B cell (primary cell): ENCODE measurements around the gene RGS7BP.

Experiments
- EZH2 ChIP-seq: IDR thresholded peaks from 2 replicates; pipeline ENCODE4 v1.6.1; 2012; ENCODE audit warnings: borderline replicate concordance, low read depth, mild to moderate bottlenecking, moderate library complexity, low read length; ENCODE audit not compliant: insufficient read depth, poor library complexity, severe bottlenecking
- TF ChIP-seq, protein P1 (sequence below): fragments of 200-600 bp; IDR thresholded peaks from one replicate; pipeline ENCODE4 v1.8.0; 2022; ENCODE audit warnings: antibody characterized with exemption, mild to moderate bottlenecking

DNA sequence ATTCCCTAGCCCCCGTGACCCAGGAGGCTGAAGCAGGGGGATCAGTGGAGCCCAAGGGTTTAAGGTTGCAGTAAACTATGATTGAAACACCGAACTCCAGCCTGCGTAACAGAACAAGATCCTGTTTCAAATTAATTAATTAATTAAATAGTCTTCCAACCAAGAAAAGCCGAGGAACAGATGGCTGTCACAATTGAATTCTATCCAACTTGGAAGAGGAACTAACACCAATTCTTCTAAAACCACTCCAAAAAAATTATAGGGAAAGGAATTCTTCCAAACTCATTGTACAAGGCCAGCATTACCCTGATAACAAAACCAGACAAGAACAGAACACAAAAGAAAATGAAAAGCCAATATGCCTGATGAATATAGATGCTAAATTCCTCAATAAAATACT is 43.4 kb upstream of the RGS7BP start:
- TF ChIP-seq, protein P1, sequence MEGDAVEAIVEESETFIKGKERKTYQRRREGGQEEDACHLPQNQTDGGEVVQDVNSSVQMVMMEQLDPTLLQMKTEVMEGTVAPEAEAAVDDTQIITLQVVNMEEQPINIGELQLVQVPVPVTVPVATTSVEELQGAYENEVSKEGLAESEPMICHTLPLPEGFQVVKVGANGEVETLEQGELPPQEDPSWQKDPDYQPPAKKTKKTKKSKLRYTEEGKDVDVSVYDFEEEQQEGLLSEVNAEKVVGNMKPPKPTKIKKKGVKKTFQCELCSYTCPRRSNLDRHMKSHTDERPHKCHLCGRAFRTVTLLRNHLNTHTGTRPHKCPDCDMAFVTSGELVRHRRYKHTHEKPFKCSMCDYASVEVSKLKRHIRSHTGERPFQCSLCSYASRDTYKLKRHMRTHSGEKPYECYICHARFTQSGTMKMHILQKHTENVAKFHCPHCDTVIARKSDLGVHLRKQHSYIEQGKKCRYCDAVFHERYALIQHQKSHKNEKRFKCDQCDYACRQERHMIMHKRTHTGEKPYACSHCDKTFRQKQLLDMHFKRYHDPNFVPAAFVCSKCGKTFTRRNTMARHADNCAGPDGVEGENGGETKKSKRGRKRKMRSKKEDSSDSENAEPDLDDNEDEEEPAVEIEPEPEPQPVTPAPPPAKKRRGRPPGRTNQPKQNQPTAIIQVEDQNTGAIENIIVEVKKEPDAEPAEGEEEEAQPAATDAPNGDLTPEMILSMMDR: no peak
- no peak for TF ChIP-seq EZH2
